GM12891 (cell line): Measurements from ENCODE around the gene MAGI3.

Source experiments
- PAX5 ChIP-seq: IDR thresholded peaks from 2 replicates; pipeline ENCODE4 v1.6.1; 2011; ENCODE audit warnings: low read length, moderate library complexity, mild to moderate bottlenecking; ENCODE audit not compliant: insufficient read depth, severe bottlenecking
- POLR2A ChIP-seq: IDR thresholded peaks from 2 replicates; pipeline ENCODE4 v1.6.1; 2011; ENCODE audit warnings: low read depth, low read length, control low read depth
- POLR2AphosphoS5 ChIP-seq: IDR thresholded peaks from 2 replicates; pipeline ENCODE4 v1.6.1; 2011; ENCODE audit warnings: low read depth, low read length, control low read depth
- SPI1 ChIP-seq: IDR thresholded peaks from 2 replicates; pipeline ENCODE4 v1.6.1; 2011; ENCODE audit warnings: low read depth, low read length, control low read depth
- TAF1 ChIP-seq: IDR thresholded peaks from 2 replicates; pipeline ENCODE4 v1.6.1; 2011; ENCODE audit warnings: low read depth, low read length, control low read depth

DNA sequence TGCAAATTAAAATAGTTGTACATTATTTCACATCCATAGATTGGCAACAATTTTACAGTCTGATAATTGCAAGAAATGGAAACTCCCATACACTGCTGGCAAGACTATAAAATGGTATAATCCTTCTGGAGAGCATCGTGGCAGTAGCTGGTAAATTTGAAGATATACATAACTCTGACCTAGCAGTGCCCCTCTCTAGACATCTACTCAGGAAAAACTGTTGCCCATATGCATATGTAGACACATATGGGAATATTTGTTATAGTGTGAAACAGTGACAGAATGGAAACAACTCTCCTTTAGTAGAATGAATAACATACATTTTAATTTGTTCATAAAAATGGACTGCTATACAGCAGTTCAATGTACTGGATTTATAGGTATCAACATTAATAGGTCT lies 191.8 kb downstream of the MAGI3 start:
- TF ChIP-seq POLR2AphosphoS5 (no peak), POLR2A (no peak), TAF1 (no peak), PAX5 (no peak), SPI1 (no peak)
